ENCODE results near the gene CSNK1A1.

The CSNK1A1 gene

DNA sequence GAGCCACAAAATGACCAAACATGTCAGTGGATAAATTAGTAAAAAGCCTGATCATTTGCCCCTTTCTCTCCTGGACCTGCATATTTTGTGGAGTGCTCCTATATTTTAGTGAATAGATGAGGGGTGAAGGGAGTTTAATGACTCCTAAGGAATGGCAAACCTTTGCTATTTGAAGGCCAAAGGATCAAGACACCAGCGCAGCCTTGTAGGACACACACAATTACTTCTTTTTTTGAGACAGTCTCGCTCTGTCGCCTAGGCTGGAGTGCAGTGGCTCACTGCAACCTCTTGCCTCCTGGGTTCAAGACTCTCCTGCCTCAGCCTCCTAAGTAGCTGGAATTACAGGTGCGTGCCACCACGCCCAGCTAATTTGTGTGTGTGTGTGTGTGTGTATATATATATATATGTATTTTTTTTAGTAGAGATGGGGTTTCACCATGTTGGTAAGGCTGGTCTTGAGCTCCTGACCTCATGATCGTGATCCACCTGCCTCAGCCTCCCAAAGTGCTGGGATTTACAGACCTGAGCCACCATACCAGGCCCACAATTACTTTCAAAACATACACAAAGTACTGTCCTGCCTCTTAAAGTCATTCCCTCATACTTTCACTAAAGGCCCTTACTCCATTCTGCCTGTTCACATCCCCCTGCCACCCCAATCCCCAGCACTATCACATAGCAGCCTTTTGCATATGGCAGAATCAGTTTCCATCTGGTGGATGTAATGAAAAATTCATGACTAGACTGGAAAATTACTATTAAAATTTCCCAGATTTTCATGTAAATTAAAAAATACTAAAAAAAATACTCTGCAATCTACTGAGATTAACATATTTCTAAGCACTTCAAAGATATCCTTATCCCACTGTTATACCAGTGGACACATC, 60.4 kb downstream of the CSNK1A1 start:
- Histone ChIP-seq H2AFZ (ENCODE audit: low read length) (no peak overlapping the region), H3K9me2 (replicated peaks; ENCODE audit: low read depth, low read length) (no peaks in the 10 kb centered on the region), H3K4me1 (ENCODE audit: insufficient read depth, low read length, poor library complexity, severe bottlenecking) (no peaks in the 10 kb centered on the region), H3K4me3 (ENCODE audit: low read length, poor library complexity, severe bottlenecking) (no peak overlapping the region), H3K4me2 (ENCODE audit: low read depth, low read length, poor library complexity, severe bottlenecking) (no peak overlapping the region), H3F3A (ENCODE audit: low read depth) (no peaks in the 10 kb centered on the region), H3K79me2 (ENCODE audit: insufficient read depth, low read length) (no peaks in the 10 kb centered on the region), H3K9ac (ENCODE audit: low read depth, low read length, poor library complexity, severe bottlenecking) (no peak overlapping the region), H3K36me3 (ENCODE audit: insufficient read depth, low read length) (peaks cover 33% of the 10 kb centered on the region), H3K9me3 (ENCODE audit: insufficient read depth, low read depth, low read length) (no peaks in the 10 kb centered on the region), H3K27me3 (ENCODE audit: insufficient read depth, low read length, poor library complexity, severe bottlenecking) (no peaks in the 10 kb centered on the region), H4K20me1 (ENCODE audit: insufficient read depth, low read length, poor library complexity, severe bottlenecking) (no peaks in the 10 kb centered on the region)
- no peak for TF ChIP-seq EZH2phosphoT487 (IDR thresholded peaks at IDR 0.05; ENCODE audit: borderline replicate concordance)
- TF ChIP-seq, protein P1, sequence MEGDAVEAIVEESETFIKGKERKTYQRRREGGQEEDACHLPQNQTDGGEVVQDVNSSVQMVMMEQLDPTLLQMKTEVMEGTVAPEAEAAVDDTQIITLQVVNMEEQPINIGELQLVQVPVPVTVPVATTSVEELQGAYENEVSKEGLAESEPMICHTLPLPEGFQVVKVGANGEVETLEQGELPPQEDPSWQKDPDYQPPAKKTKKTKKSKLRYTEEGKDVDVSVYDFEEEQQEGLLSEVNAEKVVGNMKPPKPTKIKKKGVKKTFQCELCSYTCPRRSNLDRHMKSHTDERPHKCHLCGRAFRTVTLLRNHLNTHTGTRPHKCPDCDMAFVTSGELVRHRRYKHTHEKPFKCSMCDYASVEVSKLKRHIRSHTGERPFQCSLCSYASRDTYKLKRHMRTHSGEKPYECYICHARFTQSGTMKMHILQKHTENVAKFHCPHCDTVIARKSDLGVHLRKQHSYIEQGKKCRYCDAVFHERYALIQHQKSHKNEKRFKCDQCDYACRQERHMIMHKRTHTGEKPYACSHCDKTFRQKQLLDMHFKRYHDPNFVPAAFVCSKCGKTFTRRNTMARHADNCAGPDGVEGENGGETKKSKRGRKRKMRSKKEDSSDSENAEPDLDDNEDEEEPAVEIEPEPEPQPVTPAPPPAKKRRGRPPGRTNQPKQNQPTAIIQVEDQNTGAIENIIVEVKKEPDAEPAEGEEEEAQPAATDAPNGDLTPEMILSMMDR (conservative IDR thresholded peaks at IDR 0.05; ENCODE audit: low read length) = no peak

DNA sequence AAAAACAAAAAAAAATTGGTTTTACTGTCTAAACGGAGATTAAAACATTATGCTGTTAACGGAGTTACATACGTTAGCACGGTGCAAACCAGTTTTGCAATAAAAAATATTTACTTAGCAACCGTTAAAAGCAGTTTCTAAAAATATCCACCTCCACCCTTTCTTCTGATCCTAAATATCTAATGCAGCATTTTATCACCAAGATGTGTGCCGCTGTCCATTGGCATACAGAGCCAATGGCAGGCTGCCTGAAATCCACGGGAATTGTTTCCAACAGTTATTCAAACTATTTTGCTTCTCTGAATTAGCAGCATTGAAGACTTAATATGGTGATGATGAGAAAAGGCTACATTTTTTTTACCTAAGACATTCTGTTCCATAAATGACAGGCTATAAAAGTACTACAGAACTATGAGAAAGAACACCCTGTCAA, 61.6 kb downstream of the CSNK1A1 start:
- Histone ChIP-seq H3F3A (ENCODE audit: low read depth) (no peaks in the 10 kb centered on the region), H3K27me3 (ENCODE audit: insufficient read depth, low read length, poor library complexity, severe bottlenecking) (no peaks in the 10 kb centered on the region), H3K4me3 (ENCODE audit: low read length, poor library complexity, severe bottlenecking) (no peak overlapping the region), H4K20me1 (ENCODE audit: insufficient read depth, low read length, poor library complexity, severe bottlenecking) (no peaks in the 10 kb centered on the region), H3K36me3 (ENCODE audit: insufficient read depth, low read length) (peaks cover 20% of the 10 kb centered on the region), H3K9me3 (ENCODE audit: insufficient read depth, low read depth, low read length) (no peaks in the 10 kb centered on the region), H2AFZ (ENCODE audit: low read length) (no peak overlapping the region), H3K9me2 (replicated peaks; ENCODE audit: low read depth, low read length) (no peaks in the 10 kb centered on the region), H3K4me2 (ENCODE audit: low read depth, low read length, poor library complexity, severe bottlenecking) (no peak overlapping the region), H3K4me1 (ENCODE audit: insufficient read depth, low read length, poor library complexity, severe bottlenecking) (no peaks in the 10 kb centered on the region), H3K79me2 (ENCODE audit: insufficient read depth, low read length) (no peaks in the 10 kb centered on the region), H3K9ac (ENCODE audit: low read depth, low read length, poor library complexity, severe bottlenecking) (no peak overlapping the region)
- TF ChIP-seq, protein P1 (conservative IDR thresholded peaks at IDR 0.05; ENCODE audit: low read length) = no peak
- no peak for TF ChIP-seq EZH2phosphoT487 (IDR thresholded peaks at IDR 0.05; ENCODE audit: borderline replicate concordance)

DNA sequence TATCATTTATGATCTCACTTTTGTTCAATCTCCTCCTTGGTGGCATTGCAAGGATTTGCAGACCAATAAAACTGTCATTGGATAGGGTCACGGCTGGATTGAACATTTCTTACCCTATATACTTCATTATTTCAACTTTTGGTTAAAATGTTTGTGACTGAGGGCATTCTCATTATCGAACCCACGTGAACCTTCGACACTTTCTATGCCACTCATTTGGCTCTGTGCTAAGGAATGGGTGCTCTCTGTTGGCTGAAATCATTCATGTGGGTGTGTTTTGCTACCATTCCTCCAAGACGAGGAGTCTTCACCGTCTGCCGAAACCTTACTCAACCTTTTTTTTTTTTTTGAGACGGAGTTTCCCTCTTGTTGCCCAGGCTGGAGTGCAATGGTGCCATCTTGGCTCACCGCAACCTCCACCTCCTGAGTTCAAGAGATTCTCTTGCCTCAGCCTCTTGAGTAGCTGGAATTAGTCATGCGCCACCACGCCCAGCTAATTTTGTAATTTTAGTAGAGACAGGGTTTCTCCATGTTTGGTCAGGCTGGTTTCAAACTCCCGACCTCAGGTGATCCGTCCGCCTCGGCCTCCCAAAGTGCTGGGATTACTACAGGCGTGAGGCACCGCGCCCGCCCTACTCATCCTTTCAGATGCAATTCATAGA, 62.5 kb downstream of the CSNK1A1 start:
- H3K4me1 ChIP-seq (ENCODE audit: insufficient read depth, low read length, poor library complexity, severe bottlenecking) = no peaks in the 10 kb centered on the region
- H2AFZ ChIP-seq (ENCODE audit: low read length) = no peak overlapping the region
- no peaks in the 10 kb centered on the region for H3K9me3 ChIP-seq (ENCODE audit: insufficient read depth, low read depth, low read length)
- H3K9ac ChIP-seq (ENCODE audit: low read depth, low read length, poor library complexity, severe bottlenecking) = no peak overlapping the region
- no peaks in the 10 kb centered on the region for H3K27me3 ChIP-seq (ENCODE audit: insufficient read depth, low read length, poor library complexity, severe bottlenecking)
- H4K20me1 ChIP-seq (ENCODE audit: insufficient read depth, low read length, poor library complexity, severe bottlenecking) = no peaks in the 10 kb centered on the region
- H3K79me2 ChIP-seq (ENCODE audit: insufficient read depth, low read length) = no peaks in the 10 kb centered on the region
- H3F3A ChIP-seq (ENCODE audit: low read depth) = no peaks in the 10 kb centered on the region
- no peak overlapping the region for H3K4me2 ChIP-seq (ENCODE audit: low read depth, low read length, poor library complexity, severe bottlenecking)
- H3K36me3 ChIP-seq (ENCODE audit: insufficient read depth, low read length) = peaks cover 14% of the 10 kb centered on the region; the same call in 1 of the 2 replicates
- H3K4me3 ChIP-seq (ENCODE audit: low read length, poor library complexity, severe bottlenecking) = no peak overlapping the region
- TF ChIP-seq, protein P1 (conservative IDR thresholded peaks at IDR 0.05; ENCODE audit: low read length) = no peak
- TF ChIP-seq EZH2phosphoT487 (IDR thresholded peaks at IDR 0.05; ENCODE audit: borderline replicate concordance) = no peak
- H3K9me2 ChIP-seq (replicated peaks; ENCODE audit: low read depth, low read length) = no peaks in the 10 kb centered on the region

All from Loucy (cell line).